DND-41 (cell line): ENCODE data around the gene MYH11.

ENCODE experiments used
- EZH2 ChIP-seq: IDR thresholded peaks from 3 replicates; pipeline ENCODE4 v1.6.1; 2012; ENCODE audit warnings: borderline replicate concordance, low read depth, mild to moderate bottlenecking, moderate library complexity, low read length, inconsistent platforms; ENCODE audit not compliant: severe bottlenecking
- TF ChIP-seq, protein P1 (sequence below): IDR thresholded peaks from 2 replicates; pipeline ENCODE4 v1.5.1; 2012; ENCODE audit warnings: borderline replicate concordance, low read length, moderate library complexity, mild to moderate bottlenecking; ENCODE audit not compliant: poor library complexity, severe bottlenecking; ENCODE audit errors: extremely low read depth

GRCh38 chr16:15752717-15753488, 103.9 kb downstream of the MYH11 start:
- TF ChIP-seq EZH2, result no peak
- TF ChIP-seq, protein P1, sequence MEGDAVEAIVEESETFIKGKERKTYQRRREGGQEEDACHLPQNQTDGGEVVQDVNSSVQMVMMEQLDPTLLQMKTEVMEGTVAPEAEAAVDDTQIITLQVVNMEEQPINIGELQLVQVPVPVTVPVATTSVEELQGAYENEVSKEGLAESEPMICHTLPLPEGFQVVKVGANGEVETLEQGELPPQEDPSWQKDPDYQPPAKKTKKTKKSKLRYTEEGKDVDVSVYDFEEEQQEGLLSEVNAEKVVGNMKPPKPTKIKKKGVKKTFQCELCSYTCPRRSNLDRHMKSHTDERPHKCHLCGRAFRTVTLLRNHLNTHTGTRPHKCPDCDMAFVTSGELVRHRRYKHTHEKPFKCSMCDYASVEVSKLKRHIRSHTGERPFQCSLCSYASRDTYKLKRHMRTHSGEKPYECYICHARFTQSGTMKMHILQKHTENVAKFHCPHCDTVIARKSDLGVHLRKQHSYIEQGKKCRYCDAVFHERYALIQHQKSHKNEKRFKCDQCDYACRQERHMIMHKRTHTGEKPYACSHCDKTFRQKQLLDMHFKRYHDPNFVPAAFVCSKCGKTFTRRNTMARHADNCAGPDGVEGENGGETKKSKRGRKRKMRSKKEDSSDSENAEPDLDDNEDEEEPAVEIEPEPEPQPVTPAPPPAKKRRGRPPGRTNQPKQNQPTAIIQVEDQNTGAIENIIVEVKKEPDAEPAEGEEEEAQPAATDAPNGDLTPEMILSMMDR, result no peak
